Testis (tissue), 2 donors: ENCODE results near the gene F2RL1.

Experiments used
- CTCF ChIP-seq, 3 experiments: fragments of 450-650 bp in 2 of 3; fragments of 200-600 bp in 1 of 3; sonication (generic) in 1 of 3; IDR thresholded peaks; one replicate each; pipeline ENCODE4 v1.5.1; 2016 to 2019; ENCODE audit warnings: antibody characterized with exemption in 3 of 3, mild to moderate bottlenecking in 2 of 3, moderate library complexity in 1 of 3
- POLR2A ChIP-seq: fragments of 450-650 bp; IDR thresholded peaks from one replicate; pipeline ENCODE4 v1.6.1; 2017; ENCODE audit warnings: antibody characterized with exemption, mild to moderate bottlenecking, moderate library complexity

DNA sequence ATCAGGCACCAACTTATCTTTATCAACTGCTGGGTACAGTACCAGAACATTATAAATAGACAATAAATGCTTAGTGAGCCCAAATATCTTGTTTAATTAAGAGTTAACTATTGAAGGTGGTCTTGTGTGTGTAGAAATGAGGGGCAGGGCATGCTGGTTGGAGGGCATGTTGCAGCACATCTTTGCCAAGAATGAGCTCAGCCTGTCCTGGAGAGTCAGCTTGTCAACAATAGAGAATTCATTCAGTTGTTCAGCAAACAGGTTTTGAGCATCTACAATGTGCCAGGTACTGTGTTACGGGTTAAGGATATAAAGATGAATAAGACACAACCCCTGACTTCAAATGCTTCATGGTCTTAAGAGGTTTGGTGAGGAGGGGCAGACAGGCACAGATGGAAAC, 19.2 kb upstream of the F2RL1 start:
- TF ChIP-seq POLR2A, result no peak
- no peak for TF ChIP-seq CTCF (IDR thresholded peaks at IDR 0.05)
